WTC11 (cell line): ENCODE results near the gene KIF17. TPM values are rescaled to one million over a fixed set of nuclear protein-coding genes. Genes with fewer than 3 reads are reported as not detected.

Source experiments
- ATAC-seq: fragments of 200-7000 bp; cut with Tn5 transposase; 2 replicates; pipeline ENCODE4 v1.10.0; 2021; ENCODE audit warnings: mild to moderate bottlenecking, moderate library complexity
- CTCF ChIA-PET: fragments of 300-600 bp; sonication (Branson Sonifier 250); formaldehyde crosslinking; loops from one replicate; lab custom pipeline; 2021; ENCODE audit warnings: antibody characterized with exemption; lab: Charles Lee
- POLR2A ChIA-PET: fragments of 350-600 bp; sonication (Branson Sonifier 250); formaldehyde crosslinking; loops from one replicate; lab custom pipeline; 2021; ENCODE audit warnings: antibody characterized with exemption; lab: Charles Lee
- DNase-seq: peaks from one replicate; pipeline ENCODE4 v3.0.0; 2021; ENCODE audit warnings: low spot score
- H3K27ac Mint-ChIP-seq: 2 replicates; pipeline ENCODE4 v1.8.0; 2021; ENCODE audit warnings: mixed read lengths
- H3K27me3 Mint-ChIP-seq: 2 replicates; pipeline ENCODE4 v1.8.0; 2021; ENCODE audit warnings: low read depth, mild to moderate bottlenecking, moderate library complexity, mixed read lengths
- H3K36me3 Mint-ChIP-seq: 2 replicates; pipeline ENCODE4 v1.8.0; 2021; ENCODE audit warnings: mixed read lengths
- H3K4me1 Mint-ChIP-seq: 2 replicates; pipeline ENCODE4 v1.8.0; 2022; ENCODE audit warnings: mixed read lengths
- H3K4me3 Mint-ChIP-seq: 2 replicates; pipeline ENCODE4 v1.8.0; 2021; ENCODE audit warnings: mild to moderate bottlenecking, moderate library complexity, mixed read lengths
- H3K9me3 Mint-ChIP-seq: 2 replicates; pipeline ENCODE4 v1.8.0; 2021; ENCODE audit warnings: mixed read lengths
- ATF2 ChIP-seq: sonication (generic); formaldehyde crosslinking; IDR thresholded peaks from 2 replicates; pipeline ENCODE4 v1.8.1; 2022; ENCODE audit warnings: low read depth, missing genetic modification reagents, borderline replicate concordance
- GABPB1 ChIP-seq: sonication (generic); formaldehyde crosslinking; IDR thresholded peaks from 2 replicates; pipeline ENCODE4 v1.8.1; 2023; ENCODE audit warnings: mild to moderate bottlenecking, missing genetic modification reagents
- IRF1 ChIP-seq: sonication (generic); formaldehyde crosslinking; IDR thresholded peaks from 2 replicates; pipeline ENCODE4 v1.8.0; 2023; ENCODE audit warnings: missing genetic modification reagents
- NFE2L1 ChIP-seq: sonication (generic); formaldehyde crosslinking; IDR thresholded peaks from 2 replicates; pipeline ENCODE4 v1.8.1; 2023; ENCODE audit warnings: missing genetic modification reagents
- NR2C2 ChIP-seq: sonication (generic); formaldehyde crosslinking; IDR thresholded peaks from 2 replicates; pipeline ENCODE4 v1.8.0; 2022; ENCODE audit warnings: mild to moderate bottlenecking, missing genetic modification reagents
- NR3C1 ChIP-seq: sonication (generic); formaldehyde crosslinking; conservative IDR thresholded peaks from 2 replicates; pipeline ENCODE4 v1.8.1; 2023; ENCODE audit warnings: low read depth, mild to moderate bottlenecking, missing genetic modification reagents
- RELA ChIP-seq: sonication (generic); formaldehyde crosslinking; IDR thresholded peaks from 2 replicates; pipeline ENCODE4 v1.8.1; 2022; ENCODE audit warnings: missing genetic modification reagents, mild to moderate bottlenecking, borderline replicate concordance
- ZNF219 ChIP-seq: sonication (generic); formaldehyde crosslinking; IDR thresholded peaks from 2 replicates; pipeline ENCODE4 v1.8.0; 2023; ENCODE audit warnings: missing genetic modification reagents, mild to moderate bottlenecking, borderline replicate concordance
- ZNF317 ChIP-seq: sonication (generic); formaldehyde crosslinking; IDR thresholded peaks from 2 replicates; pipeline ENCODE4 v1.8.1; 2023; ENCODE audit warnings: low read depth, mild to moderate bottlenecking, moderate library complexity, missing genetic modification reagents, borderline replicate concordance
- ZNF425 ChIP-seq: fragments of 250-450 bp; sonication (Bioruptor Pico); conservative IDR thresholded peaks from 2 replicates; pipeline ENCODE4 v1.9.0; 2021; ENCODE audit warnings: mild to moderate bottlenecking
- total RNA-seq: library from RNA; stranded (reverse); gene quantifications from 3 replicates; pipeline ENCODE4 v1.2.3, GENCODE V29; 2021
- TF ChIP-seq, protein P1 (sequence below): sonication (generic); formaldehyde crosslinking; IDR thresholded peaks from 2 replicates; pipeline ENCODE4 v1.8.0; 2022; ENCODE audit warnings: mild to moderate bottlenecking, missing genetic modification reagents
- TF ChIP-seq, protein P2 (sequence below): sonication (generic); formaldehyde crosslinking; IDR thresholded peaks from 2 replicates; pipeline ENCODE4 v1.8.1; 2023; ENCODE audit warnings: mild to moderate bottlenecking, moderate library complexity, missing genetic modification reagents

The KIF17 gene
- total RNA-seq, 1 experiment from 2014 or later, result 8.1 TPM

- no peak for TF ChIP-seq NR3C1 (CRISPR knock-in tag)
- TF ChIP-seq NR2C2, result no peak
- TF ChIP-seq ZNF219 (CRISPR knock-in tag), result no peak
- TF ChIP-seq, protein P1, sequence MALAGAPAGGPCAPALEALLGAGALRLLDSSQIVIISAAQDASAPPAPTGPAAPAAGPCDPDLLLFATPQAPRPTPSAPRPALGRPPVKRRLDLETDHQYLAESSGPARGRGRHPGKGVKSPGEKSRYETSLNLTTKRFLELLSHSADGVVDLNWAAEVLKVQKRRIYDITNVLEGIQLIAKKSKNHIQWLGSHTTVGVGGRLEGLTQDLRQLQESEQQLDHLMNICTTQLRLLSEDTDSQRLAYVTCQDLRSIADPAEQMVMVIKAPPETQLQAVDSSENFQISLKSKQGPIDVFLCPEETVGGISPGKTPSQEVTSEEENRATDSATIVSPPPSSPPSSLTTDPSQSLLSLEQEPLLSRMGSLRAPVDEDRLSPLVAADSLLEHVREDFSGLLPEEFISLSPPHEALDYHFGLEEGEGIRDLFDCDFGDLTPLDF (CRISPR knock-in tag), result no peak
- TF ChIP-seq ZNF317, result no peak
- TF ChIP-seq NFE2L1 (CRISPR knock-in tag), result no peak
- TF ChIP-seq, protein P2, sequence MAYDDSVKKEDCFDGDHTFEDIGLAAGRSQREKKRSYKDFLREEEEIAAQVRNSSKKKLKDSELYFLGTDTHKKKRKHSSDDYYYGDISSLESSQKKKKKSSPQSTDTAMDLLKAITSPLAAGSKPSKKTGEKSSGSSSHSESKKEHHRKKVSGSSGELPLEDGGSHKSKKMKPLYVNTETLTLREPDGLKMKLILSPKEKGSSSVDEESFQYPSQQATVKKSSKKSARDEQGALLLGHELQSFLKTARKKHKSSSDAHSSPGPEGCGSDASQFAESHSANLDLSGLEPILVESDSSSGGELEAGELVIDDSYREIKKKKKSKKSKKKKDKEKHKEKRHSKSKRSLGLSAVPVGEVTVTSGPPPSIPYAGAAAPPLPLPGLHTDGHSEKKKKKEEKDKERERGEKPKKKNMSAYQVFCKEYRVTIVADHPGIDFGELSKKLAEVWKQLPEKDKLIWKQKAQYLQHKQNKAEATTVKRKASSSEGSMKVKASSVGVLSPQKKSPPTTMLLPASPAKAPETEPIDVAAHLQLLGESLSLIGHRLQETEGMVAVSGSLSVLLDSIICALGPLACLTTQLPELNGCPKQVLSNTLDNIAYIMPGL, result no peak
- no peak for TF ChIP-seq ATF2
- ChIA-PET CTCF (no interaction called here), POLR2A (no interaction called here)
- Mint-ChIP-seq H3K27me3 (peaks cover 23% of the 10 kb centered on the region), H3K9me3 (no peaks in the 10 kb centered on the region), H3K27ac (no peak overlapping the region), H3K4me3 (no peak overlapping the region), H3K36me3 (no peaks in the 10 kb centered on the region), H3K4me1 (peaks cover 8% of the 10 kb centered on the region)
- ATAC-seq (no peak), DNase-seq (no peak)
Observed at GRCh38 chr1:20723159-20723536, 5.3 kb upstream of the KIF17 start.

DNA sequence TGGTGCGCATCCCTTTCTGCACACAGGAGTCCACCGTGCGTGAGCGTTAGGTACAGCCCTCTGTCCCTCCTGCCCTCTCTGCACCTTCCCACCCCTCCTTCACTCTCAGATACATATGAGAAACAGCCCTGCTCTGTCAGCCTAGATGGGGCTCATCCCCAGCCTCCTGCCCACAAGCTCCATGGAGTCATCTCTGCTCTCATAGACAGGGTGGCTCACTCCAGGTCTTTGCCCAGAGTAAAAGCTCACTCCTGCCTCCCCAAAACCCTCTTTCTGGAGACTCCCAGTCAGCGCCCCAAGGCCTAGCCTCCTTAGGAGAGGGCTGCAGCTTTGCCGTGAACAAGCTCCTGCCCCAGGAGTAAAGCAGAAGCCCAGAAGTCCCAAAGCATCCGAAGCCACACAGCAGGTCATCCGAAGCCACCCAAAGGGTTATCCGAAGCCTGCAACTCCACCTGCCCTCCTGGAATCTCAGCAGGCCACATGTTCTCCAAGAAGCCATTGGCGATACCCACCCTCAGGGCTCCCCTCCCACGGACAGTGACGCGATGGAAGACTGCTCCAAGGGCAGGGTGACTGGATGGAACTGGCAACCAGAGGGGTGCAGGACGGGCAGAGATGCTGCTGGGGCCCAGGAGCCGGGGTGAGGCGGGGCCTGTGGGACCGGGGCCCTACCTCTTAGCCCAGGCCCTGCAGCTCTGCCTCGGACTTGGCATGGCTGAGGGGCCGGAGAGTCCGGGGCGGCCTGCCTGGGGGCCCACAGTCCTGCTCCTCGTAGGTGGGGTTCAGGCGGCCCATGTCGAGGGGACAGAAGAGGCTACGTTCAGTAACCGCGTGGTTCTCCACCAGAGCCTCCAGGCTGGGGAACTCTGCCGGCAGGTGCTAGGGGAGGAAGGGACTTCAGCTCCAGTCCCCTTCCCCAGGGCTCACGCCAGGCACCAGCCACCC is 3.6 kb upstream of the KIF17 start:
- peaks cover 9% of the 10 kb centered on the region for H3K4me1 Mint-ChIP-seq
- peaks cover 31% of the 10 kb centered on the region for H3K27me3 Mint-ChIP-seq
- ChIA-PET CTCF (interaction anchor here (1.5 kb wide), 1 partner anchor 24 kb away, joined by 6 read pairs; no protein-coding TSS in a partner anchor), POLR2A (interaction anchor here (0.6 kb wide), 1 partner anchor 470 kb away, joined by 3 read pairs; no protein-coding TSS in a partner anchor)
- DNase-seq (no peak), ATAC-seq (no peak)
- H3K27ac Mint-ChIP-seq, result no peak overlapping the region
- TF ChIP-seq, protein P1 (CRISPR knock-in tag), result no peak
- TF ChIP-seq ZNF425 (CRISPR knock-in tag) (no peak), RELA (no peak), GABPB1 (no peak), IRF1 (CRISPR knock-in tag) (no peak)
- no peak overlapping the region for H3K4me3 Mint-ChIP-seq
- no peaks in the 10 kb centered on the region for H3K9me3 Mint-ChIP-seq
- no peaks in the 10 kb centered on the region for H3K36me3 Mint-ChIP-seq
